ENCODE results near the gene MAPK4.
"Not testable (repeated sequence)": the region's sequence is repeated elsewhere in the genome, so short reads cannot be mapped to it uniquely, and the experiment has no call there.

DNA sequence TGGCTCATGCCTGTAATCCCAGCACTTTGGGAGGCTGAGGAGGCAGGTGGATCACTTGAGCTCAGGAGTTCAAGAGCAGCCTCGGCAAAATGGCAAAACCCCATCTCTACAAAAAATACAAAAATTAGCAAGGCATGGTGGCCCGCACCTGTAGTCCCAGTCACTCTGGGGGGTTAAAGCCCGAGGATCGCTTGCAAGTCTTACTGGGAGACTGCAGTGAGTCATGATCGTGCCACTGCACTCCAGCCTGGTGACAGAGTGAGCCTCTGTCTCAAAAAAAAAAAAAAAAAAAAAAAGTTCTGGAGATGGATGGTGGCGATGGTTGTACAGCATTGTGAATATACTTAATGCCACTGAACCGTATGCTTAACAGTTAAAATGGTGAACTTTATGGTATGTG lies 147.4 kb downstream of the MAPK4 start:
- TF ChIP-seq, protein P1, sequence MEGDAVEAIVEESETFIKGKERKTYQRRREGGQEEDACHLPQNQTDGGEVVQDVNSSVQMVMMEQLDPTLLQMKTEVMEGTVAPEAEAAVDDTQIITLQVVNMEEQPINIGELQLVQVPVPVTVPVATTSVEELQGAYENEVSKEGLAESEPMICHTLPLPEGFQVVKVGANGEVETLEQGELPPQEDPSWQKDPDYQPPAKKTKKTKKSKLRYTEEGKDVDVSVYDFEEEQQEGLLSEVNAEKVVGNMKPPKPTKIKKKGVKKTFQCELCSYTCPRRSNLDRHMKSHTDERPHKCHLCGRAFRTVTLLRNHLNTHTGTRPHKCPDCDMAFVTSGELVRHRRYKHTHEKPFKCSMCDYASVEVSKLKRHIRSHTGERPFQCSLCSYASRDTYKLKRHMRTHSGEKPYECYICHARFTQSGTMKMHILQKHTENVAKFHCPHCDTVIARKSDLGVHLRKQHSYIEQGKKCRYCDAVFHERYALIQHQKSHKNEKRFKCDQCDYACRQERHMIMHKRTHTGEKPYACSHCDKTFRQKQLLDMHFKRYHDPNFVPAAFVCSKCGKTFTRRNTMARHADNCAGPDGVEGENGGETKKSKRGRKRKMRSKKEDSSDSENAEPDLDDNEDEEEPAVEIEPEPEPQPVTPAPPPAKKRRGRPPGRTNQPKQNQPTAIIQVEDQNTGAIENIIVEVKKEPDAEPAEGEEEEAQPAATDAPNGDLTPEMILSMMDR (IDR thresholded peaks at IDR 0.05; ENCODE audit: insufficient read depth, low read length) = not testable (repeated sequence)
- TF ChIP-seq POLR2AphosphoS5 (IDR thresholded peaks at IDR 0.05; ENCODE audit: low read depth) = not testable (repeated sequence)
